GM12801 (cell line): ENCODE measurements around the gene GATA5.

ENCODE experiments used
- CTCF ChIP-seq: IDR thresholded peaks from one replicate; pipeline ENCODE4 v1.5.1; 2011; ENCODE audit warnings: control low read depth; ENCODE audit not compliant: insufficient read length; ENCODE audit errors: extremely low read depth

GATA5 gene

GRCh38 chr20:62437927-62438326 lies 37.9 kb downstream of the GATA5 start:
- no peak for TF ChIP-seq CTCF

DNA sequence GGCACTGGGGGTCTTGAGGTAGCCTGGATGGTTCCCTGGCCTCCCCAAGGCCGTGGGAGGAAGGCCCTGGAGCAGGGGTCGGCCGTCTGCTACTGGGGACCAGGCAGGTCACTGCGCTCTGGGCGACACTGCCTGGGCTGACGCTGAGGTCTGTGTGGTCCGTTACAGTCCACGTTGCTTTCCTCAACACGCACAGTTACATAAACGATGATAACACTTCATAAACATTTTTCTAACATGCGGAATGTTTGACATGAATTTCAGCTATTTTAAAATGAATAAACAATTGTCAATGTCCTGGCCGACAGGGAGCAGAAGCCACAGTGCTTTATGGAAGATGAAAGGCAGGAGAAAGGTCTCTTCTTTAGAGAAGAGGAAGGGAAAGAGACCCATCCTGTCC lies 38.3 kb downstream of the GATA5 start:
- no peak for TF ChIP-seq CTCF

DNA sequence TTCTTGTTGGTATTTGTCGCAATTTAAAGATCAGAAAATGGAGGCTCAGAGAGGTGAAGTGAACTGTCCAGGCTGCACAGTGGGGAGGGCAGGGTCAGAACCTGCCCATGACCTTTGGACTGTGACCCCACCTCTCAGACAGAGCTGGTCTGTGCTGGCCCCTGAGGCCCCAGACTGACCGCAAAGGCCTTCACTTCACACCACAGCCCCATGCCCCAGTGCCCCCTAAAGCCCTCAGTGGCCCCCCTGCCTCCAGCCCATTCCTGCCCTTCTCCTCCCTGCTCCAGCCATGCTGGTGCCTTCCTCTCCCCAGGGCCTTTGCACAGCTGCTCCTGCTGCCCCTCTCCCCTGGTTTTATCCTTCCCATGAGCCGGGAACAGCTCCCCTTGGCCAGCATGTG lies 39.1 kb downstream of the GATA5 start:
- TF ChIP-seq CTCF = no peak

GRCh38 chr20:62433658-62434497 lies 41.9 kb downstream of the GATA5 start:
- no peak for TF ChIP-seq CTCF

- TF ChIP-seq CTCF = no peak
Measured at GRCh38 chr20:62430866-62431447, 44.8 kb downstream of the GATA5 start.

DNA sequence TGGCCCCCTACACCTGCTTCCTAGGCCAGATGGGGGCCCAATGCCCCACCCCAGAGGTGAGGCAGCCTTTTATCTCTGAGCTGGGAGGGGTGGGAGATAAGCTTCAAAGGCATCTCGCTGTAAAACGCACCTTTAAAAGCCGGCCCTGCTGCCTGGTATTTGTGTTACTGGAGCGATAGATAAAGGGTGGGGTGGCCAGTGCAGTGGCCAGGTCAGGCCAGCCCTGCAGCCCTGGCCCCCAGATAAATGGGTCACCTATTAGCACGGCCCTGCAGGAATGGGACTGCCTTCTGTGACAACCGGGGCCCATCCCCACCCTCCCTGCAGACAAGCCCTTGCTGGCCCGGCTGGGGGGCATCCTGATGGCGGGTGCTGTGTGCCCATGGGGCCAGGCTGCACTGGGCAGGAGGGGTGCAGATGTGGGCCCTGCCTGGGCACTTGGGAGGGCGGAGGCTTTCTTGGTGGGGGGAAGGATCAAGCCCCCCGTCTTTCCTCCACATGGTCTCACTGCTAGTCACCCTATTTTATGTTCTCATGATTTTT lies 45.4 kb downstream of the GATA5 start:
- TF ChIP-seq CTCF = no peak

GRCh38 chr20:62429455-62430310 lies 46.1 kb downstream of the GATA5 start:
- no peak for TF ChIP-seq CTCF
